HL-60 (cell line): Measurements from ENCODE around the gene ADH7.

ENCODE experiments used
- DNase-seq, 2 experiments: peaks; one replicate each; pipeline ENCODE4 v3.0.0-alpha.2; 2010 to 2020; ENCODE audit warnings: low read depth in 1 of 2, low spot score in 1 of 2
- H3K27ac ChIP-seq: fragments of 250-450 bp; sonication (Bioruptor Pico); replicated peaks from 2 replicates; pipeline ENCODE4 v1.5.1; 2020; ENCODE audit warnings: mild to moderate bottlenecking, moderate library complexity
- H3K27me3 ChIP-seq: fragments of 250-450 bp; sonication (Bioruptor Pico); 2 replicates; pipeline ENCODE4 v1.5.1; 2021; ENCODE audit warnings: mild to moderate bottlenecking, moderate library complexity; ENCODE audit not compliant: insufficient read depth, poor library complexity, severe bottlenecking
- H3K4me3 ChIP-seq: replicated peaks from 2 replicates; pipeline ENCODE4 v1.5.1; 2011; ENCODE audit warnings: mild to moderate bottlenecking, control low read depth, low read length; ENCODE audit not compliant: insufficient read depth
- CTCF ChIP-seq: IDR thresholded peaks from one replicate; pipeline ENCODE4 v1.5.1; 2011; ENCODE audit warnings: low read length, control low read depth, inconsistent platforms; ENCODE audit not compliant: insufficient read depth
- GABPA ChIP-seq: IDR thresholded peaks from 2 replicates; pipeline ENCODE4 v1.6.1; 2012; ENCODE audit warnings: low read depth
- POLR2AphosphoS5 ChIP-seq: IDR thresholded peaks from 2 replicates; pipeline ENCODE4 v1.6.1; 2012; ENCODE audit warnings: low read depth
- REST ChIP-seq: IDR thresholded peaks from 2 replicates; pipeline ENCODE4 v1.6.1; 2012; ENCODE audit warnings: low read depth; ENCODE audit not compliant: insufficient replicate concordance
- SPI1 ChIP-seq: IDR thresholded peaks from 2 replicates; pipeline ENCODE4 v1.6.1; 2012; ENCODE audit warnings: low read depth, mild to moderate bottlenecking, borderline replicate concordance

Gene ADH7

GRCh38 chr4:99400831-99401230 is 34.3 kb downstream of the ADH7 start:
- Histone ChIP-seq H3K27me3 (no peaks in the 10 kb centered on the region), H3K4me3 (no peak overlapping the region), H3K27ac (no peak overlapping the region)
- DNase-seq, result no peak
- TF ChIP-seq CTCF (no peak), REST (no peak), POLR2AphosphoS5 (no peak), GABPA (no peak), SPI1 (no peak)

- Histone ChIP-seq H3K27me3 (no peaks in the 10 kb centered on the region), H3K27ac (no peak overlapping the region), H3K4me3 (no peak overlapping the region)
- DNase-seq, result no peak
- no peak for TF ChIP-seq GABPA
Observed at GRCh38 chr4:99399017-99399416, 36.1 kb downstream of the ADH7 start.

GRCh38 chr4:99395595-99396364 is 39.4 kb downstream of the ADH7 start:
- TF ChIP-seq POLR2AphosphoS5 (no peak), REST (no peak), GABPA (no peak), SPI1 (no peak), CTCF (no peak)
- no peak overlapping the region for H3K4me3 ChIP-seq
- no peaks in the 10 kb centered on the region for H3K27me3 ChIP-seq
- DNase-seq, result no peak
- H3K27ac ChIP-seq, result no peak overlapping the region

GRCh38 chr4:99394896-99395295 is 40.2 kb downstream of the ADH7 start:
- TF ChIP-seq POLR2AphosphoS5, result no peak
- DNase-seq, result no peak
- no peak overlapping the region for H3K4me3 ChIP-seq
- H3K27me3 ChIP-seq, result no peaks in the 10 kb centered on the region
- no peak overlapping the region for H3K27ac ChIP-seq

- TF ChIP-seq SPI1 (no peak), REST (no peak)
- Histone ChIP-seq H3K27me3 (no peaks in the 10 kb centered on the region), H3K27ac (no peak overlapping the region), H3K4me3 (no peak overlapping the region)
- DNase-seq, result no peak
Observed at GRCh38 chr4:99390055-99390454, 45.1 kb downstream of the ADH7 start.
